Hepatic stellate cell (primary cell): ENCODE results near the gene CIC.

Experiments
- DNase-seq: peaks from one replicate; pipeline ENCODE4 v3.0.0; 2011; ENCODE audit warnings: low spot score

CIC gene

DNA sequence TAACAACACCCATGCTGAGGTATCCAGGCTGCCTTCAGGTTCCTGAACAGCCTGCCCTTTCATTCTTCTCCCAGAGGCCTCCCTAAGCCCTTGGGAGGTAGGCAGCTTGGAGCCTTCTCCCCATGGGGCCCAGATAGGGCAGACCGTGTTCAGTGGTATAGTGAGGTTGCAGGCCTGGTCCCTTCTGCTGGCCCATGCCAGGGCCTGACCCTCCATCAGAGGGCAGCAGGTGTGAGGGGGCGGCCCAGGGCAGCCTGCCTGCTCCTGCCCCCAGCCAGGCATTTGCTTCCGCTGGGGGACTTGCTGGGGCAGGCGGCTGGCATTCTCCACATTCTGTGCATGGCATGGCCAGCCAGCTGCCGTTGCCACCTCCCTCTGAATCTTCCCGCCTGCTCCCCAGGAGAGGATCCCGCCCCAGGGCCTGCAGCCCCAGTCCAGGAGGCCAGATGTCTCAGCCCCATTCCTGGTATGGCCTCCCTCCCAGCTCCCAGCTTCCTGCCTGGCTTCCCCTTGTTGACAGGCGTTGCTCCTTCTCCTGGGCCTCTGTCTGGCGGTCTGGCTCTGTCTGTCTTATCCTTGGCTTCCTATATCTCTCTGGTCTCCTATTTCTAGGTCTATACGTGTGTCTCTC lies 8.9 kb downstream of the CIC start:
- DNase-seq, result no peak

DNA sequence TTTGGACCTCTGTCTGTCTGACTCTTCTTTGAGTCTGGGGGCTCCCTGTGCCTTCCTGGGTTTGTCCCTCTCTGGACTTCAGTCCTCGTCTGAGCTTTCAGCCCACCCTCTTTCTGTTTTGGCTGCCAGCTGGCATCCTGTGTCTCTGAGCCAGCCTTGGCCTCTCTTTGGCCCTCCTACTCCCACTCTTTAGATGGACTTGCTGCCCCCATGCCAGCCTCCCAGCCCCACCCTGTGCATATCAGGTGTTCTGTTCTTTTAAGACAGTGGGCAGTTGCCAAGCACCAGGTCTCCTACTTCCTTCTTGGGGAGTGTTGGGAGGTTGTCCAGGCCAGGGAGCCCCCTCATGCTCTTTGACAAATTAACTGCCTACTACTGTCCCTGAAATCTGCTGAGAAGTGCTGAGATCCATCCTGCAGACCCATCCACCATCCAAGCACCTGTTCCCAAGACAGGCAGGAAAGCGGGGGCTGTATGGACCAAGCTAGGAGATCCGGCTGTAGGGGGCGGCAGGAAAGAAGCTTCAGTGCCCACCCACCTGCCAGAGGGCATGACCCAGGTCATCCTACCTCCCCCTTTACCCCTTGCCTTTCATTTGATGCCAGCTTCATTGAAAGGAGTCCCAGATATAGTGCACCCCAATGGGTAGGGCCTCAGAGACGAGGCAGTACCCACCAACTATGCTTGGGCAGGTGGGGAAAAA lies 9.6 kb downstream of the CIC start:
- DNase-seq, result no peak

DNA sequence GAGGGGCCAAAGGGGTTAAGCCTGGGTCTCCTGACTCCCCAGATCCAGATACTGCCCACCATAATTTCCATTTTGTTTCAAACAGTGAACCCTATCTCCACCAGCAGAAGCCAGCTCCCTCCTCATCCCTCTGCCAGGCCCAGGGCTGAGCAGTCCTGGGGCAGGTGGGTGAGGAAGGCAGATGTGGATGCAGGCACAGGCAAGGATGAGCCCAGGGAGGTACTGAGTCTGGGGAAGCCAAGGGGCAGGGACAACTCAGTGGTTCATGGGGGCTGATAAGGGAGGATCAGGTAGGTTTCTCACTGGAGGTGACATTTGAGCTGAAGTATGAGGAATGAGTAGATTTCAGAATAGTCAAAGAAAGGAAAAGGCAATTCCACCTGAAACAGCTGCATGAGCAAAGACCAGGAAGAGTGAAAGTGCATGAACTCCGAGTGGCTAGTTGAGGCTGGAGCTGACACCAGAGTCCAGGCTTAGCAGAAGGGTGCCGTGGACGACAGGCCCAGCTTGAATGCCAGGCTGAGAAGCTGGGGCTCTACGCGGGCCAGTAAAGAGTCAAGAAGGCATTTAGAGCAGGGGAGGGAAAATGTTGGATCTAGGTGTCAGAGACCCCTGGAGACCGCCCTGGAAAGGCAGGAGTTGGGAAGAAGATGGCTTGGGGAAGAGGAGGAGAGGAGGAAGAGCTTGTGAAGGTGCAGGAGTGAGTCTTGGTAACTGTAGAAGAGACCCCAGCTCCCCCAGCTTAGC lies 10.3 kb downstream of the CIC start:
- DNase-seq, result no peak

DNA sequence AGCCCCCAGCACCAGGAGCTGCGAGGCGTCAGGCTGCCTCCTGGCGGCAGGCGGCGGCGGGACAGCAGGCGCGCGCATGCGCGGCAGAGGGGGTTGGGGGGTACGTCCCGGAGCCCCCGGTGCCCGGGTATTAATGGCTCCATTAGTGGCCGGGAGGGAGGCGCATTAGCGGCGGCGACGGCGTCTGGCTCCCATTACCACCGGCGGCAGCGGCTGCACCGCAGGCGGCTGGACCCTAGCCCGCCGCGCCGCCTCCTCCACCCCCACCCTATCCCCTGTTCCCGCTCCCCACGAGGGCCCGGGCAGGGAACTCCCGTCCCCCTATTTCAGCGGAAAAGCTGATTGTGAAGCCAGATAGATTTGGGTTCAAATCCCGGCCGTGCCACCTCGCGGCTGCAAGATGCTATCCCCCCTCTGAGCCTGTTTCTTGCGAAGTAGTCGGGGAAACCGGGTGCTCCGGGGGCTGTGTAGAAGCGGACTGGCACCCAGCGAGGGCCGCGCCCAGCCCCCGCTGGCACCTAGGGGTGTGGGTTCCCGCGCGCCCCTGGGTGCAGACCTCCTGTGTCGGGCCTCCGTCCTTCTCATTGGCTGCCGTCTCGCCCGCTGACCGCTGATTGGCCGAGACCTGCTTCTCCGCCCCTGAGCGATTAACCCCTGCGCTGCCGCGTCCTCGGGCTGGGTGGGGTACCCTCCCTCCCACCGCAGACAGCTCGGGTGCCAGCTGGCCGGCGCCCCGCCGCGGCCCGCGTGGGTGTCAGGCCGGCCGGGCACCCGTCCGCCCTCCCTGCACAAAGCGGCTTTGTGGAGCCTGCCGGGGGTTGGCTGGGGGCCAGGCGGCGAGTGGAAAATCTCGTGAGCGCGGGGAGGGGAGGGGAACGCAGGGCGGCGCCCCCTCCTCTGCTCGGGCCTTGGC lies 11.1 kb downstream of the CIC start:
- DNase-seq, result peak; percentile 99

DNA sequence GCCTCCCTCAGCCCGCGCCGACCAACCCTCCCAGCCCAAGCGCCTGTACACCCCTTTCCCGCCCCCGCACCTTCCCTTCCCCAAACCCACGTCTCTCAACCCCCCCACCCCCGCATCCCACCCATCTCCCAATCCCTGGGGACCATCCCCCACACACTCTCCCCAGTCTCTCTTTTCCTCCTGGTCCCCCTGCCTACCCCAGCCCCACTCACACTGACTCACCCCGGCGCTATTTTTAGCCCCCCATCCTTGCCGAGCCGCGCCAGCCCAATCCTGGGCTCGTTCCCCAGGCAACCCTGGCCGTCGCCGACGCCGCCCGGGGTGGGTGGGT lies 11.7 kb downstream of the CIC start:
- peak; percentile 87 for DNase-seq

DNA sequence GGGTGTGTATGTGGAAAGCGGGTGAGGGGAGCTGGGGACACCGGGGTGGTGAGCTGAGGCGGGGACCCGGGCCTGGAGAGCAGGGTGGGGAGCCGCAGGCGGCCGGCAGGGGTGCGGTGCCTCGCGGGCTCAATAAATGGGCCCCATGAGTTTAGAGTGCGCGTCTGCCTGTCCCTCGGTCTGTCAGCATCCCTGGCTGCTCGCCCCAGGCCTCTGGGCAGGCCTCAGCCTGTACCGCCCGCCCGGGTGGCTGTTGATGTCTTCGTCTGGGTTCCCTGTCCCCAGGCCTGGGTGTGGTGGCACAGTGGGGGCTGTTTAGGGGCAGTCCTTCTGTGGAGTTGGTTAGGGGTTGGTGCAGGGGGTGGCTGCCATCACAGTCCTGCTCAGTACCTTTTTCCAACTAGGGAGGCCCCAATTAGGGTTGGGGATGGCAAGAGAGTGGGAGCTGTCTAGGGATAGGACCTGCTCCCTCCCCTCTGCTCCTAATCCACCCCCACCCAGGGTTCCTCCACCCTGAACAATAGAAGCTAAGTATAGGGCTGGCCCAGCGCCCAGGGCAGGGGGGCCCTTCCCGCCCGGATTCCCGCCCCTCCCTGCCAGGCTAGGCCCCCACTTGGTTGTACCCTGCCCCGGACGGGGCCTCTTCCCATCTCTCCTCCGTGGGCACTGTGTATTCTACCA lies 12.2 kb downstream of the CIC start:
- DNase-seq, result no peak

DNA sequence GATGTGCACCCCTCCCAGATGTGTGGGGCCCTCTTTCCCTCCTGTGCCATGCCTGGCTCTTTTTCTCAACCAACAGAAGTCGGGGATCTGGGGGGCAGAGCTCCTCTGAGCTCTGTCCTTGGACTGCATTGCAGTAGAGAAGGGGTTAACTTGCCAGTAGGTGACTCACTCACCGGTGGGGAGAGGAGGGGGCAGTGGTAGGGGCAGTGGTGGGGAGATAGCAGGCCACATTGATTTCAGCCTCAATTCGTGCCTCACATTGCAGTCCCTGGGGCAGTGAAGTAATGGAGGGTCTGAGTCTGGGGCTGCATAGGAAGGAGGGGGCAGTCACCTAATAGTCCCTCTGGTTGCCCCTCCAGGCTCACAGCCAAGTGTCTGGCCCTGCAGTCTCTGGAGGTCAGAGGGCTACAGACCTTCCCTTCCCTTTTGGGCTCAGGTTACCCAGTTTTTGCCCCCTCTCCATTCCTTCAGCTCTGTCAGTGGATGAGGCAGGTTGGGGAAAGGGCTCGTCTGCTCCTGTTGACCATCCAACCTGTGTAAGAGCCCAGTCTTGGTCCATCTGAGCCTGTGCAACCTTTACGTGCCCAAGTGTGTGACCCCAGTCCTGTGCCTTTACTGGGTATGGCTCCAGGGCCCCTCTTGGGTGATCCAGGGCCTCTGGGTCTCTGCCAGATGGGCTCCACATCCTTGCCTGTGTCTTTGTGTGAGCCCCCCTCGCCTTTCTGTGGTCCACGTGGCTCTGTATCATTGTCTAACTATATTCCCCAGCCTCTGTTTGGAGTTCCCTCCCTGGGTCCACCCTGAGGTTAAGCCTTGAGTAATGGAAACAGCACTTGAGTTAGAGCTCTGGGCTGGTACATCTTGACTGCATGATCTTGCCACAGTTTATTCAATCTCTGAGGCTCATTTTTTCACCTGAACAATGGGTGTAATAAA lies 13.0 kb downstream of the CIC start:
- no peak for DNase-seq

DNA sequence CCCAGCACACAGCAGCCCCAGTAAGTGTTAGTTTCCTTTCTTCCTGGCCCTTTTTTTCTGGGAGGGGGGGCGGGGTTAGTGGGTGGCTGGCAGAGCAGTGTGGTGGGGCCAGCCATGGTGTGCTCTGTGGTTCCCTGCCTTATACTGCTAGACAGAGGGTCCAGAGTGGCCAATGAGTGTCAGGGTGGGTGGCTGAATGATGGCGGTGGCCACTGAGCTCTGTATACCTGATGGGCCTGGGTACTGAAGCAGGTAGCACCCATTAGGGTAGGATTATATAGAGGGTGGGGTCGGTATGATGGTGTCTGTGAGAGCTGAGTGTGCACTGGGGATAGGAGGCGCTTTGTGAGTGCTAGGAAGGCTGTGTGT lies 13.8 kb downstream of the CIC start:
- no peak for DNase-seq

DNA sequence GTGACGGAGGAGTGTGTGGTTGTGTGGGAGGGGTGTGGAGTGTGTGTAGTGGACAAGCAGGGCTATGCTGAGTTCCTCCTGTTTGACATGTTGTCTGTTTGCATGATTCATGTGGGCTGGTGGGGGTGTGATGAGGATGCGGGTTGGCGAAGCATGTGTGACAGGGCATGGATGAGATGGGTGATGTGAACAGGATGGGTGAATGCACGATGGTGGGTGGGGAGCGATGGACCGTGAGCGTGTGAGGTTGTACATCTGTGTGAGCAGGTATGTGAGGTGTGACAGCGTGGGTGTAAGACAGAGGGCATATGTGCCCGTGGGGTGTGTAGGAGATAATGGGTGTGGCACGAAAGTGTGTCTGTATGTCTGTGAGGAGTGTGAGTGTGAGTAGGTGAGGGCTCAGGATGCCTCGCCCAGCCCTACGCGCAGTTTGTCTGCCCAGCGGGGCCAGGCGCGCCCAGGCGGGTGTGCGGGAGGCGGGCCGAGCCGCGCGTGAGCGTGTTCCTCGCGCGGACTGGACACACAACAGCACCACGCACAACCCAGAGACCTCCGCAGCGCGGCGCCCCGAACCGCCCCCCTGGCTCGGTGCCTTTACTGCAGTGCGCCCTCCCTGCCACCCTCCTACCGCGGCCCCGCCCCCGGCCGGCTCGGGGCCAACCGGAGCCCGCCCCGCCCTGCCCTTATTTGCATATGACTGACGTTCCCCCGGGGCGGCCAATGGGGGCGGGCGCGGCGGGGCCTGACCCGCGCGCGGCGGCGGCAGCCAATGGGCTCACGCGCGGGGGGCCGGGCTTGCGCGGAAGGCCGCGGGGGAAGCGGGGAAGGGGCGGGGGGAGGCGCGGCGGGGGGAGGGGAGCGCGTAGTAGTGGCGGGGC lies 14.4 kb downstream of the CIC start:
- DNase-seq, result peak; percentile 98

DNA sequence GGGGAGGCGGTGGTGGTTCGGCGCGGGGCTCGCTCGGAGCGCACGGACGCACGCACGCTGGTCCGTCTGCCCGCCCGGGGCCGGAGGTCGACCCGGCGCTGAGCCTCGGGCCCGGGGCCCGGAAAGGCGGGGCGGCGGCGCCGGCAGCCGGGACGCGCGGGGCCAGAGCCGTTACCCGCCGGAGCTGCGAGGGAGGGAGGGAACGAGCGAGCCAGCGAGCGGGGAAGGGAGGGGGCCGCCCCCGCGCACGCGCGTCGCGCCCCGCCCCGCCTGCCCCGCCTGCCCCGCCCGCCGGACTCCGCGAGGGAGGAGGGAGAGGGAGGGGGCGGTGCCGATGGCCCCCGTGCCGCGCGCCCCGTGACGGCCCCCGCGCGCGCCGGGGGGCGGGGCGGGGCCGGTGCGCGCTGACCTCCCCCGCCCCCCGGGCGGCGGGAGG lies 15.0 kb downstream of the CIC start:
- DNase-seq, result peak; percentile 92

DNA sequence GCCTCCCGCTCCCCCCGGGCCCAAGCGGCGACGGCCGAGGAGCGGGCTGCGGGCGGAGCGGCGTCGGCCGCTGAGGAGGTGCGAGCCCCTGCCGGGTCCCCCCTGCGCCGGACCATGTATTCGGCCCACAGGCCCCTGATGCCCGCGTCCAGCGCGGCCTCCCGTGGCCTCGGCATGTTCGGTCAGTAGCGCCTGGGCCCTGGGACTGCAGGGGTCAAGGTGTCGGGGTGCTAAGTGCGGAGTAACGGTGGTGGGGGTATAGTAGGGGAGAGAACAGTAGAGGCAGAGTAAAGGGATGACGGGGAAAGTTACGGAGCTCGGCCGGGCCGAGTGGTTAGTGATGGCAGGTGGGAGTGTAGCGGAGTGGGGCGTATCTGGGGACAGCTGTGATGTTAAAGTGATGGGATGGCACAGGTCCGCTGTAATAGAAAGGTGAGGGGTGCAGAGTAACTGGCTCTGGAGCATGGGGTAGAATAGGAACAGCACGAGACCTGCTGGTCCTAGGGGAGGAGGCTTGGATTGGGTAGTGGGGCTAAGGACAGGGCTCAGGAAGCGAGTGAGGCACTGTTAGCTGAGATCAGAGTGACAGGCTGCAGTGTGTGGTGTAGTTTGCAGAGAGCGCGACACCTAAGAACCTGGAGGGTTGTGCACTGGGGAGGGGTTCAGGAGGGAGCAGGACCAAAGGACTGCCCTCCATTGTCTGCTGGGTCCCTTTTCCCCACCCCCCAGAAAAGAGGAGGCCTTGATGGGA lies 15.7 kb downstream of the CIC start:
- DNase-seq, result no peak

DNA sequence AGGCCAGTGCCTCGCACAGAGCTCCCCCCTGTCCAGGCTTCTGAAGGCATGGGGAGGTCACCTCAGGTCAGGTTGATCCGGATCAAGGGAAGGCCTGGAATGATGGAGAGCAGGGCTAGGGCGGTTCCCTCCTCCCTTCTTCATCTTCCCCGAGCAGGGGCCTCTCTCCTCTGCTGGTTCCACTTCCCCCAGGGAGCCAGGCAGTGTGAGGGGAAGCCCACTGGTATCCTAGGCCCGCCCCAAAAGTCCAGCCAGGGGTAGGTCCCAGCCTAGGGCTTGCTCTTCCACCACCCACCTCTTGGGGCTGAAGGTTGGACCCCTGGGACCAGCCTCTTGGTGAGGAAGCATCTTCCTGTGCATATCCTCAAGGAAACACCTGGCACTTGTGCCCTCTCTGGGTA lies 16.5 kb downstream of the CIC start:
- no peak for DNase-seq

DNA sequence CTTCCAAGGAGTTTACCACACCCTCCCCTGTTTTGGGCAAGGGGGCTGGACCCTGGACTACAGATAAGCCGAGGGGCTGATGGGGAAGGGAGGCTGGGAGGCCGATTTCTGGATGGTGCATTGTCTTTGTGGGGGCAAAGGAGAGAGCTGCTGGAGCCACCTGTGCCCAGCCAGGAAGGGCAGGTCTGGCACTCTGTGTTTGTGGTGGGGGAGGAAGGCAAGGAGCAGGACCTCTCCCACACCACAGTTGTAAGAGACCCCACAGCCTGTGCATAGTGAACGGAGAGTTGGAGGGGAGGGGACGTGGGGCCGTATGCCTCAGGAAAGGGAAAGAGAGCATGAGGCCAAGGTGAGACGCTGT lies 16.9 kb downstream of the CIC start:
- DNase-seq, result no peak

DNA sequence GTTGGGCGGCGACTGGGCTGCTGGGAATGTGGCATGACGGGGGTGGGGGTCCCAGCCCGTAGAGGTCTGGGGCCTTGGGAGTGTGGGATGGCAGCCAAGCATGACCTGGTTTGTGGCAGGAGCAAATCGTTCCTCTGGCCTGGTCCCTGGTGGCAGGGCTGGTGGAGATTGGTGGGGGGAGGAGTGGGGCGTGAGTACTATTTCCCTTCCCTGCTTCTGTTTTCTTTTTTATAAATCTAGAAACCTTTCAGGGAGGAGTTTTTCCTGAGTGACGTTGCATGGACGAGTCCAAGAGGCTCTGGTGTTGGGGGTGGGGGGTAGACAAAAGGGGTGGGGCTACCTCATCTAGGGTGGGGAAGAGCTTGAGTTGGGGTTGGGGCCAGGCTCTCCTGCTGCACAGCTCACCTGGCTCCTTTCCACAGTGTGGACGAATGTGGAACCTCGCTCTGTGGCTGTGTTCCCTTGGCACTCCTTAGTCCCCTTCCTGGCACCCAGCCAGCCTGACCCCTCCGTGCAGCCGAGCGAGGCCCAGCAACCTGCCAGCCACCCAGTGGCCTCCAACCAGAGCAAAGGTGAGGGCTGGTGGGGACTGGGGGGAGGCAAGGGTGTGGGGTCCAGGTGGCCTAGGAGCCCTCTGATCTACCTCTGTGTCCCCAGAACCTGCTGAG lies 17.4 kb downstream of the CIC start:
- DNase-seq, result peak; percentile 77

DNA sequence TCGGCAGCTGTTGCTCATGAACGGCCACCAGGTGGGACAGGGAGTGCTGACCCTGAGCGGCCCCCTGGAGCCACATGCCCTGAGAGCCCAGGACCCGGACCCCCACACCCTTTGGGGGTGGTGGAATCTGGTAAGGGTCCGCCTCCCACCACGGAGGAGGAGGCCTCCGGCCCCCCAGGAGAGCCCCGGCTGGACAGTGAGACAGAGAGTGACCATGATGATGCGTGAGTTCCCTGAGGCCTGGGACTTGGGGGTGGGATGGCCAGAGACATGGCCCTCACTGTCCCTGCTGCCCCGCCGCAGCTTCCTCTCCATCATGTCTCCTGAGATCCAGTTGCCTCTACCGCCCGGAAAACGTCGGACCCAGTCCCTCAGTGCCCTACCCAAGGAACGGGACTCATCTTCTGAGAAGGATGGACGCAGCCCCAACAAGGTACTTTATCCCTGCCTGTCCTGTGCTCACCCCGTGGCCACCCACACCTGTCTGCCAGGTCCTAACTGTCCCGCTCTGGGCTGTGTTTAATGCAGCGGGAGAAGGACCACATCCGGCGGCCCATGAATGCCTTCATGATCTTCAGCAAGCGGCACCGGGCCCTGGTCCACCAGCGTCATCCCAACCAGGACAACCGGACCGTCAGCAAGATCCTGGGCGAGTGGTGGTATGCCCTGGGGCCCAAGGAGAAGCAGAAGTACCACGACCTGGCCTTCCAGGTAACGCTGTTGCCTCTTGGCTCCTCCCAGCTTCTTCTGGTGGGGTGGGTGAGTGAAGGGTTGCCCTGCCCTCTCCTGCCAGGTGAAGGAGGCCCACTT lies 18.2 kb downstream of the CIC start:
- no peak for DNase-seq

DNA sequence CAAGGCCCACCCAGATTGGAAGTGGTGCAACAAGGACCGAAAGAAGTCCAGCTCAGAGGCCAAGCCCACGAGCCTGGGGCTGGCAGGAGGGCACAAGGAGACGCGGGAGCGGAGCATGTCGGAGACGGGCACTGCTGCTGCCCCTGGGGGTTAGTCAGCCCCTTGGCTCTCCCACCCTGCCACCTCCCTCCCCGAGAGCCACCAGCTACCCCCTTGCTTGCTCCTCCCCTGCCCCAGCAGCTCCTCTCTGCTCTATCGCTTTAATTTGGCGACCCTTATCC lies 18.7 kb downstream of the CIC start:
- no peak for DNase-seq

DNA sequence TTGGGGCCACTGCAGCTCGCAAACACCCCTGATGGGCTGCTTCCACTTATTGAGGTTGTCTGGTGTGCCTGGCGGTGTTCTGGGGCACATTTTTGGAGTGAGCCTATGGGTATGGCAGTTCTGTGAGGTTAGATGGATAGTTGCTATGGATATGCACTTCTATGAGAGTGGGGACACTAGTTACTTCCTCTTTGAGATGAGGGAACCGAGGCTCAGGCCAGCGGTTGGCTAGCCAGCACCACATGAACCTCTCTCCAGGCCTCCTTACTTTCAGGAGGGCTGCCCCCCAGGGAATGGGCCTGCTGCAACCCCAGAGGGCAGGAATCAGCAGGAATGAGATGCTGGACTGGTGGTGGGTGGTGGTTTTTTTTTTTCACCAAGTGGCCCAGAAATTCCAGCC lies 19.3 kb downstream of the CIC start:
- no peak for DNase-seq
